Trophoblast cell (in vitro differentiated cells and primary cell): Measurements from ENCODE around the gene DTNBP1.

Source experiments
- DNase-seq, 2 donors: peaks; one replicate each; pipeline ENCODE4 v3.0.0-alpha.2; 2016
- H2AFZ ChIP-seq: 2 replicates; pipeline ENCODE4 v1.6.1; 2013; ENCODE audit warnings: low read length, moderate library complexity, mild to moderate bottlenecking; ENCODE audit not compliant: insufficient read depth, poor library complexity
- H2AK5ac ChIP-seq: 2 replicates; pipeline ENCODE4 v1.6.1; 2013; ENCODE audit warnings: mild to moderate bottlenecking, low read length
- H2BK120ac ChIP-seq: 2 replicates; pipeline ENCODE4 v1.6.1; 2013; ENCODE audit warnings: low read length, mild to moderate bottlenecking, moderate library complexity; ENCODE audit not compliant: insufficient read depth, poor library complexity
- H2BK12ac ChIP-seq: 2 replicates; pipeline ENCODE4 v1.6.1; 2013; ENCODE audit warnings: mild to moderate bottlenecking, low read length, moderate library complexity
- H2BK5ac ChIP-seq: 2 replicates; pipeline ENCODE4 v1.6.1; 2013; ENCODE audit warnings: low read length, low read depth, moderate library complexity, mild to moderate bottlenecking; ENCODE audit not compliant: poor library complexity
- H3K14ac ChIP-seq: 2 replicates; pipeline ENCODE4 v1.6.1; 2013; ENCODE audit warnings: mild to moderate bottlenecking, low read length
- H3K18ac ChIP-seq: 2 replicates; pipeline ENCODE4 v1.6.1; 2013; ENCODE audit warnings: mild to moderate bottlenecking, low read length
- H3K23ac ChIP-seq: 2 replicates; pipeline ENCODE4 v1.6.1; 2013; ENCODE audit warnings: low read length
- H3K27ac ChIP-seq: 2 replicates; pipeline ENCODE4 v1.5.1; 2013; ENCODE audit warnings: low read depth, mild to moderate bottlenecking, inconsistent platforms, low read length, moderate library complexity
- H3K27me3 ChIP-seq: 2 replicates; pipeline ENCODE4 v1.6.1; 2013; ENCODE audit warnings: inconsistent platforms, mild to moderate bottlenecking, low read length, moderate library complexity; ENCODE audit not compliant: insufficient read depth
- H3K36me3 ChIP-seq, 2 experiments: 1 replicate in 1 of 2; 2 replicates in 1 of 2; pipeline ENCODE4 v1.6.1; 2013; ENCODE audit warnings: low read length in 2 of 2, mild to moderate bottlenecking in 2 of 2, moderate library complexity in 1 of 2; ENCODE audit not compliant: insufficient read depth in 2 of 2, control insufficient read depth in 1 of 2
- H3K4ac ChIP-seq: 2 replicates; pipeline ENCODE4 v1.6.1; 2013; ENCODE audit warnings: low read depth, mild to moderate bottlenecking, low read length, moderate library complexity
- H3K4me1 ChIP-seq, 2 experiments: 1 replicate in 1 of 2; 2 replicates in 1 of 2; pipeline ENCODE4 v1.6.1; 2013; ENCODE audit warnings: low read length in 2 of 2, mild to moderate bottlenecking in 2 of 2, moderate library complexity in 1 of 2; ENCODE audit not compliant: insufficient read depth in 2 of 2, control insufficient read depth in 1 of 2
- H3K4me2 ChIP-seq: 2 replicates; pipeline ENCODE4 v1.6.1; 2013; ENCODE audit warnings: inconsistent platforms, mild to moderate bottlenecking, low read length, moderate library complexity
- H3K4me3 ChIP-seq: 2 replicates; pipeline ENCODE4 v1.5.1; 2013; ENCODE audit warnings: mild to moderate bottlenecking, low read depth, low read length, inconsistent platforms
- H3K79me1 ChIP-seq: one replicate; pipeline ENCODE4 v1.6.1; 2013; ENCODE audit warnings: low read length
- H3K79me2 ChIP-seq: 2 replicates; pipeline ENCODE4 v1.6.1; 2013; ENCODE audit warnings: low read length, mild to moderate bottlenecking; ENCODE audit not compliant: control insufficient read depth, insufficient read depth, poor library complexity
- H3K9ac ChIP-seq: 2 replicates; pipeline ENCODE4 v1.6.1; 2013; ENCODE audit warnings: mild to moderate bottlenecking, low read length
- H3K9me3 ChIP-seq: 2 replicates; pipeline ENCODE4 v1.6.1; 2013; ENCODE audit warnings: low read depth, mild to moderate bottlenecking, control low read depth, inconsistent platforms, low read length; ENCODE audit not compliant: insufficient read depth
- H4K12ac ChIP-seq: 2 replicates; pipeline ENCODE4 v1.6.1; 2013; ENCODE audit warnings: low read depth, mild to moderate bottlenecking, low read length, moderate library complexity
- H4K8ac ChIP-seq: 2 replicates; pipeline ENCODE4 v1.6.1; 2013; ENCODE audit warnings: low read depth, mild to moderate bottlenecking, low read length, moderate library complexity
- H4K91ac ChIP-seq: one replicate; pipeline ENCODE4 v1.6.1; 2013; ENCODE audit warnings: low read depth, mild to moderate bottlenecking, low read length, moderate library complexity
- WGBS: extraction: QIAGEN DNeasy Blood & Tissue Kit; methylation state at CpG from one replicate; pipeline ENCODE4 v1.1.7; 2013; ENCODE audit warnings: missing lambda C conversion rate; ENCODE audit not compliant: insufficient read length, insufficient coverage; ENCODE audit errors: extremely low coverage; 5-methylcytosine and 5-hydroxymethylcytosine counted together

DTNBP1 gene

GRCh38 chr6:15689586-15690482 lies 27.0 kb upstream of the DTNBP1 start:
- Histone ChIP-seq H3K9me3 (peaks cover 1% of the 10 kb centered on the region), H3K79me2 (no peaks in the 10 kb centered on the region), H4K91ac (no peak overlapping the region), H4K12ac (no peak overlapping the region), H3K18ac (no peak overlapping the region), H3K79me1 (no peaks in the 10 kb centered on the region), H2BK5ac (no peak overlapping the region), H3K23ac (no peak overlapping the region), H2BK12ac (no peak overlapping the region), H3K4ac (no peak overlapping the region), H2AFZ (no peak overlapping the region), H4K8ac (no peak overlapping the region), H2AK5ac (no peak overlapping the region), H3K27ac (no peak overlapping the region), H3K4me3 (no peak overlapping the region), H3K4me1 (no peaks in the 10 kb centered on the region), H3K9ac (no peak overlapping the region), H3K14ac (no peak overlapping the region), H3K36me3 (no peaks in the 10 kb centered on the region), H3K4me2 (no peak overlapping the region), H3K27me3 (no peaks in the 10 kb centered on the region), H2BK120ac (no peak overlapping the region)
- WGBS, result no CpG with 5 or more reads among the region's 5 CpGs
- DNase-seq, result no peak

GRCh38 chr6:15685619-15686018 lies 22.8 kb upstream of the DTNBP1 start:
- no peak overlapping the region for H2BK12ac ChIP-seq
- no peaks in the 10 kb centered on the region for H3K4me1 ChIP-seq
- DNase-seq, result no peak
- H2BK120ac ChIP-seq, result no peak overlapping the region
- no peaks in the 10 kb centered on the region for H3K79me1 ChIP-seq
- no peak overlapping the region for H3K14ac ChIP-seq
- no peak overlapping the region for H4K8ac ChIP-seq
- no peak overlapping the region for H2AFZ ChIP-seq
- H3K4ac ChIP-seq, result no peak overlapping the region
- no peak overlapping the region for H2AK5ac ChIP-seq
- no peak overlapping the region for H4K91ac ChIP-seq
- H3K4me2 ChIP-seq, result no peak overlapping the region
- H3K4me3 ChIP-seq, result no peak overlapping the region
- no peak overlapping the region for H3K23ac ChIP-seq
- no peaks in the 10 kb centered on the region for H3K27me3 ChIP-seq
- H2BK5ac ChIP-seq, result no peak overlapping the region
- H3K79me2 ChIP-seq, result no peaks in the 10 kb centered on the region
- H3K27ac ChIP-seq, result no peak overlapping the region
- no peaks in the 10 kb centered on the region for H3K36me3 ChIP-seq
- no peak overlapping the region for H3K9ac ChIP-seq
- no peak overlapping the region for H4K12ac ChIP-seq
- no peak overlapping the region for H3K18ac ChIP-seq
- H3K9me3 ChIP-seq, result peaks cover 1% of the 10 kb centered on the region

GRCh38 chr6:15682965-15683822 lies 20.4 kb upstream of the DTNBP1 start:
- H2BK5ac ChIP-seq, result no peak overlapping the region
- H2BK12ac ChIP-seq, result no peak overlapping the region
- no peak overlapping the region for H3K4me3 ChIP-seq
- H3K18ac ChIP-seq, result no peak overlapping the region
- H3K9ac ChIP-seq, result no peak overlapping the region
- H3K23ac ChIP-seq, result no peak overlapping the region
- H2AK5ac ChIP-seq, result no peak overlapping the region
- no peaks in the 10 kb centered on the region for H3K79me1 ChIP-seq
- H3K4me1 ChIP-seq, result no peaks in the 10 kb centered on the region
- H3K9me3 ChIP-seq, result no peaks in the 10 kb centered on the region
- H3K36me3 ChIP-seq, result no peaks in the 10 kb centered on the region
- no peak overlapping the region for H4K12ac ChIP-seq
- no peak overlapping the region for H4K91ac ChIP-seq
- H3K14ac ChIP-seq, result no peak overlapping the region
- no peaks in the 10 kb centered on the region for H3K79me2 ChIP-seq
- WGBS, result no CpG with 5 or more reads among the region's 7 CpGs
- H2BK120ac ChIP-seq, result no peak overlapping the region
- no peak overlapping the region for H3K4me2 ChIP-seq
- no peak overlapping the region for H4K8ac ChIP-seq
- H2AFZ ChIP-seq, result no peak overlapping the region
- DNase-seq, result no peak
- no peak overlapping the region for H3K4ac ChIP-seq
- H3K27me3 ChIP-seq, result no peaks in the 10 kb centered on the region
- no peak overlapping the region for H3K27ac ChIP-seq

GRCh38 chr6:15681946-15682345 lies 19.1 kb upstream of the DTNBP1 start:
- Histone ChIP-seq H3K23ac (no peak overlapping the region), H2AFZ (no peak overlapping the region), H4K8ac (no peak overlapping the region), H3K36me3 (no peaks in the 10 kb centered on the region), H3K9ac (no peak overlapping the region), H3K14ac (no peak overlapping the region), H3K27me3 (no peaks in the 10 kb centered on the region), H4K91ac (no peak overlapping the region), H2BK120ac (no peak overlapping the region), H3K79me1 (no peaks in the 10 kb centered on the region), H3K9me3 (no peaks in the 10 kb centered on the region), H2BK5ac (no peak overlapping the region), H3K79me2 (no peaks in the 10 kb centered on the region), H2AK5ac (no peak overlapping the region), H2BK12ac (no peak overlapping the region), H3K4me2 (no peak overlapping the region), H4K12ac (no peak overlapping the region), H3K27ac (no peak overlapping the region), H3K4me1 (no peaks in the 10 kb centered on the region), H3K18ac (no peak overlapping the region), H3K4me3 (no peak overlapping the region), H3K4ac (no peak overlapping the region)
- no peak for DNase-seq
- WGBS, result no CpG with 5 or more reads among the region's 1 CpG
